Epithelial cell of esophagus (primary cell): Measurements from ENCODE around the gene NRXN2.
A peak's percentile ranks its signal among the peaks of the same experiment; 100 is the strongest.

Source experiments
- DNase-seq: peaks from one replicate; pipeline ENCODE4 v3.0.0; 2010; ENCODE audit warnings: low read depth
- H3K4me3 ChIP-seq: 2 replicates; pipeline ENCODE4 v1.5.1; 2011; ENCODE audit warnings: mild to moderate bottlenecking, low read length, control low read depth
- TF ChIP-seq, protein P1 (sequence below): IDR thresholded peaks from 2 replicates; pipeline ENCODE4 v1.5.1; 2011; ENCODE audit warnings: low read depth, mild to moderate bottlenecking, low read length, control low read depth, inconsistent platforms; ENCODE audit not compliant: insufficient read depth; ENCODE audit errors: missing control alignments

NRXN2 gene

DNA sequence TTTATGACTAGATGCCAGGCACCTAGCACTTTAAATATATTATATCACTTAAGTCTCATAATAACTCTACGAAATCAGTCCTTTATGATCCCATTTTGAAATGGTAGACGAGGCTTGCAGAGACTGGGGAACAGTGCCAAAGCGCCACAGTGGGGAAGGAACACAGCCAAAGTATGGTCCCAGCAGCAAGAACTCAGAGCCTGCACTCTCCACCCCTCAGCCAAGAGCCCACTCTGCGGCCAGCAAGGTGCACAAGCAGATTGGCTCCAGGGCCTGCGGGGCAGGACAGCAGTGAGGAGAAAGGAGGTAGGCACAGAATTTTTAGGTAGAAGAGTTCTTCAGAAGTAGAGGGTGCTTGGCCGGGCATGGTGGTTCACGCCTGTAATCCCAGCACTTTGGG, 61.4 kb downstream of the NRXN2 start:
- no peak for DNase-seq
- TF ChIP-seq, protein P1, sequence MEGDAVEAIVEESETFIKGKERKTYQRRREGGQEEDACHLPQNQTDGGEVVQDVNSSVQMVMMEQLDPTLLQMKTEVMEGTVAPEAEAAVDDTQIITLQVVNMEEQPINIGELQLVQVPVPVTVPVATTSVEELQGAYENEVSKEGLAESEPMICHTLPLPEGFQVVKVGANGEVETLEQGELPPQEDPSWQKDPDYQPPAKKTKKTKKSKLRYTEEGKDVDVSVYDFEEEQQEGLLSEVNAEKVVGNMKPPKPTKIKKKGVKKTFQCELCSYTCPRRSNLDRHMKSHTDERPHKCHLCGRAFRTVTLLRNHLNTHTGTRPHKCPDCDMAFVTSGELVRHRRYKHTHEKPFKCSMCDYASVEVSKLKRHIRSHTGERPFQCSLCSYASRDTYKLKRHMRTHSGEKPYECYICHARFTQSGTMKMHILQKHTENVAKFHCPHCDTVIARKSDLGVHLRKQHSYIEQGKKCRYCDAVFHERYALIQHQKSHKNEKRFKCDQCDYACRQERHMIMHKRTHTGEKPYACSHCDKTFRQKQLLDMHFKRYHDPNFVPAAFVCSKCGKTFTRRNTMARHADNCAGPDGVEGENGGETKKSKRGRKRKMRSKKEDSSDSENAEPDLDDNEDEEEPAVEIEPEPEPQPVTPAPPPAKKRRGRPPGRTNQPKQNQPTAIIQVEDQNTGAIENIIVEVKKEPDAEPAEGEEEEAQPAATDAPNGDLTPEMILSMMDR, result no peak
- no peak overlapping the region for H3K4me3 ChIP-seq

DNA sequence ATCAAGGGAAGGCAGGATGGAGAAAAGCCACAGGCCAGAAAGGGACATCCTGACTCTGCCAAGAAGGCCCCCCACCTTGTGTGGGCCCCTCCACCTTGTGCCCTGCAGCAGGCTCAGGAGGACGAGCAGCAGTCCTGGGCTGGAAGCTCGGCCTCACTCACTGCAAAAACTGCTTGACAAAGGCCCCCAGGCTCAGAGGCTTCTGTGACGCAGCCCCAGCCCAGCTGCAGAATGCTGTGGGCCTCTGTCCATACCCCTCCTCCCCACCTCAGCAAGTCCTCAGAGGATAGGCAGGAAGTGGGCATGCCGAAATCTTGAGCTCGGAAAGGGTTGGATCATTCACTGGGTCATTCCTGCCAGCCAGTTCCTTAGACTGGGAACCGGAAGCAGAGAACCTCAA, 61.9 kb downstream of the NRXN2 start:
- peak; percentile 43 for DNase-seq
- no peak overlapping the region for H3K4me3 ChIP-seq
- TF ChIP-seq, protein P1, result no peak

GRCh38 chr11:64660706-64661105, 62.3 kb downstream of the NRXN2 start:
- H3K4me3 ChIP-seq, result no peak overlapping the region

DNA sequence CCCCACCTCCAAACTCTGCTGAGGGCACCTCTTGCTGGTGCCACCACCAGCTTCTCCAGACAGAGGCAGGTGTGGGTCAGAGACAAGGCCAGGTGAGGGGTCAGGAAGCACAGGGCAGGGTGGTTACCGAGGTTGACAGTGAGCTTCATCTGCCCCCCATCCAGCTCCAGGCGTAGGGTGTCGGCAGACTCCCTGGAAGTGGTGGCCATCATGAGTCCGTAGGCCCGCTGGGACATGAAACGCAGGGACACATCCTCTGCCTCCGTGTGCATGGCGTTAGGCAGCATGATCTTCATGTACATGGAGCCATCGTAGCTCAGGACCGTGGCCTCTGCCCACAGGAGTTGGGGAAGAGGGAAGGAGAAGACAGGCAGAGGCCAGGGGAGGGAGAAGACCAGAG, 62.8 kb downstream of the NRXN2 start:
- DNase-seq, result no peak
- TF ChIP-seq, protein P1, result no peak
- no peak overlapping the region for H3K4me3 ChIP-seq

More at GRCh38 chr11:64660706-64661105, 62.3 kb downstream of the NRXN2 start:
- no peak for DNase-seq
- TF ChIP-seq, protein P1, result no peak

DNA sequence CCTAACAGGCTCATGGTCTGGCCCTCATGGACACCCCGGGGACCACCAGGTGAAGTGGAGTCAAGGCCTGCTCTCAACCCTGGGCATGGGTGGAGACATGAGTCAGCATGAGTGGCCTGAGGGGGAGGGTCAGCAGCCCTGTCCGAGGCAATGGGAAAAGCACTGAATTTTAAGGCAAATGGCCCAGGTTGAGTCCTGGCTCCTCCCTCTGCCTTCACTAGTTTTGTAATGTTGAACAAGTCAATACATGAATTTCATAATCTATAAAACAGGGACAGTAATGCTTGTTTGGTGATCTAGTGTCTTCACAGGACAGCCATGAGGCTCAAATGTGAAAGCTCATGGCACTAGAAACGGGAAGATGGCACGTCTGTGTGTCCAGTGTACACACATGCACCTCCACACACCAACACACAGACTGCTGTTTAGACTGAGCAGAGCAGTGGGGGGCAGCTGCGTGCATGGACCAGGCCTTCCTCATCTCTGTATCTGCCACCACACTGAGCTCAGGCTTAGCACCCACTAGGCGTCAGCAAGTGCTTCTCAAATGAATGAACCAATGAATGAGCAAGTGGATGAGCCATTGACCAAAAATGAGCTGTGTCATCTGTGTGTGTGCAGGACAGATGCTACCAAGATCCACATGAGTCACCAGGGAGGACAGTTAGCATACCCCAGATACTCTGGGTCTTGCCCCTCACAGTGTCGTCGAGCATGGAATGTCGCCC, 63.4 kb downstream of the NRXN2 start:
- TF ChIP-seq, protein P1, result peak; percentile 39
- H3K4me3 ChIP-seq, result no peak overlapping the region
- peak; percentile 94 for DNase-seq

DNA sequence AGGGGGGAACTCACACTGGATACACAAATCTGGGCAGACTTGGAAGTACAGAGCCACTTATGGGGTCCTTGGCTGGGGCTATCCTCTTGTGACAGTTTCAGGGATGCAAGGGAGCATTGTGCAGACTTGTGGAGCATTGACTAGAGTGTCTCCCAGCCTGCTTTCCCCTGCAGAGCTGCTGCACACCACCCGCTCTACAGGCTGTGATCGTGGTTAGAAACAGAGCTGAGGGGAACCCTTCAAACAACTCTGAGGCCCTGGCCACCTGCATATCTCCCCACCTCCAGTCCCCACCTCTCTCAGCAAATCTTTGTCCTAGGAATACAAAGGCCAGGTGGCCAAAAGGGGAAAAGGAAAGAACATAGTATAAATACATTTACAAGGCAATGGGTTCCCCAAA, 64.7 kb downstream of the NRXN2 start:
- TF ChIP-seq, protein P1, result no peak
- H3K4me3 ChIP-seq, result no peak overlapping the region
- no peak for DNase-seq

- no peak overlapping the region for H3K4me3 ChIP-seq
- TF ChIP-seq, protein P1, result no peak
- no peak for DNase-seq
Observed at GRCh38 chr11:64656862-64657261, 66.1 kb downstream of the NRXN2 start.
